MM.1S (cell line): ENCODE results near the gene RGS16.

ENCODE experiments used
- CTCF ChIP-seq: fragments of 300-600 bp; sonication (generic); IDR thresholded peaks from 2 replicates; pipeline ENCODE4 v1.5.1; 2016; ENCODE audit warnings: antibody characterized with exemption, low read length, mixed read lengths
- EZH2 ChIP-seq: fragments of 300-600 bp; sonication (generic); optimal IDR thresholded peaks from 2 replicates; pipeline ENCODE3; 2017; ENCODE audit warnings: low read depth, mild to moderate bottlenecking, antibody characterized with exemption, low read length, mixed read lengths
- EZH2phosphoT487 ChIP-seq: fragments of 300-600 bp; sonication (generic); IDR thresholded peaks from 2 replicates; pipeline ENCODE4 v1.6.1; 2018; ENCODE audit warnings: antibody characterized with exemption, low read length

- TF ChIP-seq CTCF (no peak), EZH2phosphoT487 (no peak), EZH2 (no peak)
Observed at GRCh38 chr1:182574156-182574555, 30.0 kb downstream of the RGS16 start.
